HG02884 (cell line): ENCODE measurements around the gene C1QL4.
"Not testable (repeated sequence)": the region's sequence is repeated elsewhere in the genome, so short reads cannot be mapped to it uniquely, and the experiment has no call there.

Experiments
- ATAC-seq: cut with Tn5 transposase; IDR thresholded peaks from one replicate; pipeline ENCODE4 v1.9.1; 2021; ENCODE audit warnings: mild to moderate bottlenecking, moderate library complexity; ENCODE audit not compliant: unreplicated experiment

Gene C1QL4

GRCh38 chr12:49282740-49283375 is 54.1 kb downstream of the C1QL4 start:
- not testable (repeated sequence) for ATAC-seq
